CD14-positive monocyte (primary cell): ENCODE data around the gene KAZN. TPM values are rescaled to one million over a fixed set of nuclear protein-coding genes. Genes with fewer than 3 reads are reported as not detected.

ENCODE experiments used
- DNase-seq, 3 donors: peaks; one replicate each; pipeline ENCODE4 v3.0.0-alpha.2; 2011 to 2022
- H2AFZ ChIP-seq: 2 replicates; pipeline ENCODE4 v1.6.0; 2012; ENCODE audit warnings: mild to moderate bottlenecking, low read depth, low read length, inconsistent platforms; ENCODE audit not compliant: insufficient read depth, poor library complexity, severe bottlenecking
- H3K27ac ChIP-seq, 2 donors: 1 replicate in 1 of 2; 2 replicates in 1 of 2; pipeline ENCODE4 v1.5.1; 2012 to 2013; ENCODE audit warnings: low read length in 2 of 2, control low read depth in 1 of 2, inconsistent platforms in 1 of 2, low read depth in 1 of 2, mild to moderate bottlenecking in 1 of 2
- H3K27me3 ChIP-seq, 2 donors: one replicate each; pipeline versions ENCODE4 v1.6.0 to v1.6.1; 2011 to 2013; ENCODE audit warnings: low read length in 2 of 2; ENCODE audit not compliant: control insufficient read depth in 2 of 2, insufficient read depth in 2 of 2
- H3K36me3 ChIP-seq, 2 donors: replicated peaks in 1 of 2; 1 replicate in 1 of 2; 2 replicates in 1 of 2; pipeline versions ENCODE4 v1.5.1 to v1.6.1; 2012 to 2013; ENCODE audit warnings: low read length in 2 of 2, control low read depth in 1 of 2, inconsistent platforms in 1 of 2, mild to moderate bottlenecking in 1 of 2; ENCODE audit not compliant: insufficient read depth in 2 of 2, control insufficient read depth in 1 of 2
- H3K4me1 ChIP-seq, 2 donors: 1 replicate in 1 of 2; 2 replicates in 1 of 2; pipeline versions ENCODE4 v1.5.1 to v1.6.1; 2012 to 2013; ENCODE audit warnings: low read length in 2 of 2, control low read depth in 1 of 2, inconsistent platforms in 1 of 2, mild to moderate bottlenecking in 1 of 2, moderate library complexity in 1 of 2; ENCODE audit not compliant: insufficient read depth in 2 of 2, control insufficient read depth in 1 of 2
- H3K4me2 ChIP-seq: replicated peaks from 2 replicates; pipeline ENCODE3; 2012; ENCODE audit warnings: low read length, moderate library complexity, mild to moderate bottlenecking; ENCODE audit not compliant: poor library complexity, severe bottlenecking; ENCODE audit errors: extremely low read depth
- H3K4me3 ChIP-seq, 3 experiments: fragments of 200-600 bp in 1 of 3; sonication (generic) in 1 of 3; replicated peaks in 1 of 3; 1 replicate in 2 of 3; 2 replicates in 1 of 3; pipeline ENCODE4 v1.5.1; 2011 to 2013; ENCODE audit warnings: low read length in 3 of 3, mild to moderate bottlenecking in 3 of 3, control low read depth in 2 of 3, low read depth in 2 of 3, inconsistent platforms in 1 of 3, moderate library complexity in 1 of 3
- H3K79me2 ChIP-seq: 2 replicates; pipeline ENCODE4 v1.6.0; 2012; ENCODE audit warnings: mild to moderate bottlenecking, control low read depth, inconsistent platforms, low read length, moderate library complexity; ENCODE audit not compliant: insufficient read depth
- H3K9ac ChIP-seq: 2 replicates; pipeline ENCODE4 v1.6.0; 2017; ENCODE audit warnings: low read length, mild to moderate bottlenecking; ENCODE audit not compliant: insufficient read depth, poor library complexity, severe bottlenecking
- H3K9me3 ChIP-seq, 2 donors: replicated peaks in 1 of 2; 1 replicate in 1 of 2; 2 replicates in 1 of 2; pipeline versions ENCODE4 v1.5.1 to v1.6.1; 2012 to 2013; ENCODE audit warnings: low read length in 2 of 2, control low read depth in 1 of 2; ENCODE audit not compliant: control insufficient read depth in 1 of 2, insufficient read depth in 1 of 2
- H4K20me1 ChIP-seq: 2 replicates; pipeline ENCODE4 v1.6.0; 2012; ENCODE audit warnings: mild to moderate bottlenecking, low read length, control low read depth, moderate library complexity; ENCODE audit not compliant: insufficient read depth
- H3K27ac Mint-ChIP-seq, 7 donors: one replicate each; pipeline ENCODE4 v1.8.0; 2020; ENCODE audit warnings: mild to moderate bottlenecking in 7 of 7, mixed read lengths in 7 of 7, moderate library complexity in 6 of 7, inconsistent platforms in 2 of 7
- H3K27me3 Mint-ChIP-seq, 3 donors: one replicate each; pipeline ENCODE4 v1.8.0; 2021 to 2022; ENCODE audit warnings: low read depth in 3 of 3, mild to moderate bottlenecking in 3 of 3, mixed read lengths in 3 of 3, moderate library complexity in 3 of 3, inconsistent platforms in 1 of 3
- H3K36me3 Mint-ChIP-seq, 2 donors: one replicate each; pipeline ENCODE4 v1.8.0; 2020; ENCODE audit warnings: mixed read lengths in 2 of 2, inconsistent platforms in 1 of 2, mild to moderate bottlenecking in 1 of 2
- H3K4me1 Mint-ChIP-seq: one replicate; pipeline ENCODE4 v1.8.0; 2020; ENCODE audit warnings: mild to moderate bottlenecking, mixed read lengths
- H3K4me3 Mint-ChIP-seq, 2 donors: one replicate each; pipeline ENCODE4 v1.8.0; 2020; ENCODE audit warnings: mild to moderate bottlenecking in 2 of 2, mixed read lengths in 2 of 2, moderate library complexity in 1 of 2
- H3K9me3 Mint-ChIP-seq, 7 donors: one replicate each; pipeline ENCODE4 v1.8.0; 2020 to 2022; ENCODE audit warnings: mixed read lengths in 7 of 7, mild to moderate bottlenecking in 6 of 7, moderate library complexity in 6 of 7, inconsistent platforms in 2 of 7
- CTCF ChIP-seq: fragments of 200-600 bp; IDR thresholded peaks from one replicate; pipeline ENCODE4 v1.8.0; 2022; ENCODE audit warnings: antibody characterized with exemption, mild to moderate bottlenecking
- WGBS: methylation state at CpG from one replicate; pipeline ENCODE4 v1.1.5; 2013; ENCODE audit warnings: missing lambda C conversion rate; ENCODE audit not compliant: insufficient coverage; 5-methylcytosine and 5-hydroxymethylcytosine counted together
- intact Hi-C, 2 donors: fragments of 100-400 bp; cut with micrococcal nuclease; formaldehyde crosslinking; loops; one replicate each; pipeline versions ENCODE4 v1.15.0 to v1.15.1; 2023
- polyA plus RNA-seq, 3 donors: library from polyadenylated mRNA; depleted of rRNA in 1 of 3; unstranded in 2 of 3; stranded (reverse) in 1 of 3; fragments of 300-500 nt in 2 of 3; fragments of >200 nt in 1 of 3; fragmentation: Illumina TruSeq in 2 of 3; gene quantifications; 1 replicate in 2 of 3; 2 replicates in 1 of 3; pipeline ENCODE4 v1.2.3, GENCODE V29; 2012 to 2021

KAZN gene
- polyA plus RNA-seq, 3 donors = not detected

- Histone ChIP-seq H3K79me2 (no peaks in the 10 kb centered on the region), H2AFZ (no peak overlapping the region), H3K27ac (no peak overlapping the region), H3K27me3 (no peaks in the 10 kb centered on the region), H3K4me3 (no peak overlapping the region), H3K4me1 (no peaks in the 10 kb centered on the region), H3K36me3 (no peaks in the 10 kb centered on the region), H3K4me2 (no peak overlapping the region), H4K20me1 (no peaks in the 10 kb centered on the region), H3K9me3 (no peaks in the 10 kb centered on the region), H3K9ac (no peak overlapping the region)
- Mint-ChIP-seq H3K27me3 (peaks cover 0 to 9% (median 3%) of the 10 kb centered on the region in 3 donors), H3K4me1 (no peaks in the 10 kb centered on the region), H3K4me3 (no peak overlapping the region), H3K9me3 (no peaks in the 10 kb centered on the region), H3K36me3 (no peaks in the 10 kb centered on the region), H3K27ac (no peak overlapping the region)
- DNase-seq = no peak
- TF ChIP-seq CTCF = no peak
- 87% methylated on average over 6 of the region's 9 CpGs for WGBS
- intact Hi-C loops = no loop called here
Measured at GRCh38 chr1:15053153-15053552, 454.7 kb downstream of the KAZN start.

- H3K79me2 ChIP-seq = no peaks in the 10 kb centered on the region
- intact Hi-C loops = no loop called here
- H3K4me3 ChIP-seq = no peak overlapping the region
- no peaks in the 10 kb centered on the region for H3K36me3 ChIP-seq
- Mint-ChIP-seq H3K27me3 (peaks cover 0 to 9% (median 4%) of the 10 kb centered on the region in 3 donors), H3K4me3 (no peak overlapping the region), H3K4me1 (no peaks in the 10 kb centered on the region), H3K36me3 (no peaks in the 10 kb centered on the region), H3K27ac (no peak overlapping the region), H3K9me3 (no peaks in the 10 kb centered on the region)
- no peaks in the 10 kb centered on the region for H3K4me1 ChIP-seq
- no peak for TF ChIP-seq CTCF
- H3K27me3 ChIP-seq = no peaks in the 10 kb centered on the region
- H2AFZ ChIP-seq = no peak overlapping the region
- H3K27ac ChIP-seq = no peak overlapping the region
- no peaks in the 10 kb centered on the region for H4K20me1 ChIP-seq
- no peak for DNase-seq
- H3K9ac ChIP-seq = no peak overlapping the region
- H3K4me2 ChIP-seq = no peak overlapping the region
- 97% methylated on average over 27 of the region's 29 CpGs for WGBS
- no peaks in the 10 kb centered on the region for H3K9me3 ChIP-seq
Measured at GRCh38 chr1:15055736-15056415, 457.4 kb downstream of the KAZN start.
